ENCODE measurements around the gene MANEAL. TPM values are rescaled to one million over a fixed set of nuclear protein-coding genes. Genes with fewer than 3 reads are reported as not detected.

Gene MANEAL
- total RNA-seq, 5 donors from 2014 or later (not counting 1 experiment from before 2014, with no cell fraction given), result 1.0 to 4.4 (median 2.8) TPM

- ChIA-PET POLR2A (no interaction called here), CTCF (interaction anchor here in 1 of 2 donors (0.6 kb wide), 1 partner anchor 39 kb away, joined by 4 read pairs; no protein-coding TSS in a partner anchor)
- Histone ChIP-seq H3K36me3 (ENCODE audit: control insufficient read depth in 2 of 2, extremely low read depth in 1 of 2, insufficient read depth in 1 of 2, low read length in 1 of 2) (peaks cover 17 to 46% of the 10 kb centered on the region in 2 donors), H3K27me3 (replicated peaks in 1 of 2; ENCODE audit: control insufficient read depth in 2 of 2, extremely low read depth in 1 of 2, insufficient read depth in 2 of 2, low read length in 1 of 2) (no peaks in the 10 kb centered on the region), H3K4me3 (ENCODE audit: control insufficient read depth in 1 of 2, extremely low read depth in 1 of 2, low read length in 1 of 2) (no peak overlapping the region), H3K4me1 (ENCODE audit: control insufficient read depth in 1 of 2, extremely low read depth in 1 of 2, insufficient read depth in 2 of 2, low read length in 2 of 2) (no peaks in the 10 kb centered on the region), H3K27ac (ENCODE audit: low read length) (no peak overlapping the region), H3K9me3 (no peaks in the 10 kb centered on the region)
- Mint-ChIP-seq H3K36me3 (peaks cover 40% of the 10 kb centered on the region), H3K9me3 (no peaks in the 10 kb centered on the region), H3K27me3 (no peaks in the 10 kb centered on the region), H3K4me1 (peaks cover 0 to 10% (median 5%) of the 10 kb centered on the region in 3 donors), H3K4me3 (no peak overlapping the region), H3K27ac (peak overlapping the region in 1 of 2 donors; percentile 16)
- WGBS (ENCODE audit: insufficient coverage), result 81% methylated on average over 2 of the region's 9 CpGs
- peak in 4 of 35 experiments; percentile 12 to 26 (median 16) for DNase-seq
- ATAC-seq (replicated peaks in 1 of 4), result no peak
Measured at GRCh38 chr1:37822906-37823815, 29.5 kb downstream of the MANEAL start.

GRCh38 chr1:37824001-37824400 is 30.4 kb downstream of the MANEAL start:
- ATAC-seq (replicated peaks in 1 of 4), result no peak
- Histone ChIP-seq H3K4me1 (ENCODE audit: control insufficient read depth in 1 of 2, extremely low read depth in 1 of 2, insufficient read depth in 2 of 2, low read length in 2 of 2) (no peaks in the 10 kb centered on the region), H3K9me3 (no peaks in the 10 kb centered on the region), H3K36me3 (ENCODE audit: control insufficient read depth in 2 of 2, extremely low read depth in 1 of 2, insufficient read depth in 1 of 2, low read length in 1 of 2) (peaks cover 14 to 53% of the 10 kb centered on the region in 2 donors), H3K4me3 (ENCODE audit: control insufficient read depth in 1 of 2, extremely low read depth in 1 of 2, low read length in 1 of 2) (no peak overlapping the region), H3K27ac (ENCODE audit: low read length) (no peak overlapping the region), H3K27me3 (replicated peaks in 1 of 2; ENCODE audit: control insufficient read depth in 2 of 2, extremely low read depth in 1 of 2, insufficient read depth in 2 of 2, low read length in 1 of 2) (no peaks in the 10 kb centered on the region)
- no peak for DNase-seq
- Mint-ChIP-seq H3K4me3 (no peak overlapping the region), H3K27me3 (no peaks in the 10 kb centered on the region), H3K4me1 (peaks cover 0 to 10% (median 5%) of the 10 kb centered on the region in 3 donors), H3K36me3 (peaks cover 43% of the 10 kb centered on the region), H3K27ac (no peak overlapping the region), H3K9me3 (no peaks in the 10 kb centered on the region)
- ChIA-PET POLR2A (no interaction called here), CTCF (no interaction called here)
- no CpG with 5 or more reads among the region's 2 CpGs for WGBS (ENCODE audit: insufficient coverage)

- Histone ChIP-seq H3K4me3 (ENCODE audit: control insufficient read depth in 1 of 2, extremely low read depth in 1 of 2, low read length in 1 of 2) (no peak overlapping the region), H3K27me3 (replicated peaks in 1 of 2; ENCODE audit: control insufficient read depth in 2 of 2, extremely low read depth in 1 of 2, insufficient read depth in 2 of 2, low read length in 1 of 2) (no peaks in the 10 kb centered on the region), H3K9me3 (no peaks in the 10 kb centered on the region), H3K27ac (ENCODE audit: low read length) (no peak overlapping the region), H3K36me3 (ENCODE audit: control insufficient read depth in 2 of 2, extremely low read depth in 1 of 2, insufficient read depth in 1 of 2, low read length in 1 of 2) (peaks cover 12 to 49% of the 10 kb centered on the region in 2 donors), H3K4me1 (ENCODE audit: control insufficient read depth in 1 of 2, extremely low read depth in 1 of 2, insufficient read depth in 2 of 2, low read length in 2 of 2) (no peaks in the 10 kb centered on the region)
- no peak for ATAC-seq (replicated peaks in 1 of 4)
- CTCF ChIA-PET, result no interaction called here
- Mint-ChIP-seq H3K4me1 (peaks cover 0 to 10% (median 5%) of the 10 kb centered on the region in 3 donors), H3K27ac (peak overlapping the region in 1 of 2 donors; percentile 19), H3K9me3 (no peaks in the 10 kb centered on the region), H3K4me3 (no peak overlapping the region), H3K27me3 (no peaks in the 10 kb centered on the region), H3K36me3 (peaks cover 44% of the 10 kb centered on the region)
- WGBS (ENCODE audit: insufficient coverage), result no CpG with 5 or more reads among the region's 2 CpGs
- POLR2A ChIA-PET, result no interaction called here
- DNase-seq, result no peak
Measured at GRCh38 chr1:37825506-37825905, 31.9 kb downstream of the MANEAL start.

GRCh38 chr1:37828410-37829074 is 34.9 kb downstream of the MANEAL start:
- no peak overlapping the region for H3K27ac Mint-ChIP-seq
- no peaks in the 10 kb centered on the region for H3K9me3 ChIP-seq
- H3K27me3 ChIP-seq (replicated peaks in 1 of 2; ENCODE audit: control insufficient read depth in 2 of 2, extremely low read depth in 1 of 2, insufficient read depth in 2 of 2, low read length in 1 of 2), result no peaks in the 10 kb centered on the region
- CTCF ChIA-PET, result no interaction called here
- H3K9me3 Mint-ChIP-seq, result no peaks in the 10 kb centered on the region
- H3K27me3 Mint-ChIP-seq, result no peaks in the 10 kb centered on the region
- WGBS (ENCODE audit: insufficient coverage), result 90% methylated on average over 1 of the region's 12 CpGs
- POLR2A ChIA-PET, result interaction anchor here in 1 of 2 donors (0.6 kb wide), 1 partner anchor 22 kb away, joined by 3 read pairs; no protein-coding TSS in a partner anchor
- H3K4me1 Mint-ChIP-seq, result peaks cover 0 to 7% (median 5%) of the 10 kb centered on the region in 3 donors
- H3K36me3 ChIP-seq (ENCODE audit: control insufficient read depth in 2 of 2, extremely low read depth in 1 of 2, insufficient read depth in 1 of 2, low read length in 1 of 2), result peaks cover 3 to 52% of the 10 kb centered on the region in 2 donors
- H3K4me1 ChIP-seq (ENCODE audit: control insufficient read depth in 1 of 2, extremely low read depth in 1 of 2, insufficient read depth in 2 of 2, low read length in 2 of 2), result no peaks in the 10 kb centered on the region
- H3K27ac ChIP-seq (ENCODE audit: low read length), result no peak overlapping the region
- H3K4me3 Mint-ChIP-seq, result no peak overlapping the region
- ATAC-seq (replicated peaks in 1 of 4) (no peak), DNase-seq (no peak)
- H3K4me3 ChIP-seq (ENCODE audit: control insufficient read depth in 1 of 2, extremely low read depth in 1 of 2, low read length in 1 of 2), result no peak overlapping the region
- H3K36me3 Mint-ChIP-seq, result peaks cover 41% of the 10 kb centered on the region

GRCh38 chr1:37831109-37831508 is 37.5 kb downstream of the MANEAL start:
- POLR2A ChIA-PET, result no interaction called here
- H3K27me3 Mint-ChIP-seq, result no peaks in the 10 kb centered on the region
- H3K4me1 Mint-ChIP-seq, result no peaks in the 10 kb centered on the region
- WGBS (ENCODE audit: insufficient coverage), result 100% methylated on average over 2 of the region's 4 CpGs
- Histone ChIP-seq H3K36me3 (ENCODE audit: control insufficient read depth in 2 of 2, extremely low read depth in 1 of 2, insufficient read depth in 1 of 2, low read length in 1 of 2) (peaks cover 6 to 66% of the 10 kb centered on the region in 2 donors), H3K27me3 (replicated peaks in 1 of 2; ENCODE audit: control insufficient read depth in 2 of 2, extremely low read depth in 1 of 2, insufficient read depth in 2 of 2, low read length in 1 of 2) (no peaks in the 10 kb centered on the region), H3K27ac (ENCODE audit: low read length) (no peak overlapping the region), H3K4me1 (ENCODE audit: control insufficient read depth in 1 of 2, extremely low read depth in 1 of 2, insufficient read depth in 2 of 2, low read length in 2 of 2) (no peaks in the 10 kb centered on the region), H3K4me3 (ENCODE audit: control insufficient read depth in 1 of 2, extremely low read depth in 1 of 2, low read length in 1 of 2) (no peak overlapping the region), H3K9me3 (no peaks in the 10 kb centered on the region)
- H3K36me3 Mint-ChIP-seq, result peaks cover 52% of the 10 kb centered on the region
- no peak for DNase-seq
- CTCF ChIA-PET, result no interaction called here
- no peak overlapping the region for H3K4me3 Mint-ChIP-seq
- H3K9me3 Mint-ChIP-seq, result no peaks in the 10 kb centered on the region
- H3K27ac Mint-ChIP-seq, result no peak overlapping the region
- no peak for ATAC-seq (replicated peaks in 1 of 4)

GRCh38 chr1:37831809-37832208 is 38.2 kb downstream of the MANEAL start:
- DNase-seq (no peak), ATAC-seq (replicated peaks in 1 of 4) (no peak)
- H3K36me3 ChIP-seq (ENCODE audit: control insufficient read depth in 2 of 2, extremely low read depth in 1 of 2, insufficient read depth in 1 of 2, low read length in 1 of 2), result peaks cover 6 to 65% of the 10 kb centered on the region in 2 donors
- Mint-ChIP-seq H3K27me3 (no peaks in the 10 kb centered on the region), H3K9me3 (no peaks in the 10 kb centered on the region), H3K4me3 (no peak overlapping the region), H3K36me3 (peaks cover 57% of the 10 kb centered on the region), H3K4me1 (no peaks in the 10 kb centered on the region), H3K27ac (no peak overlapping the region)
- no peaks in the 10 kb centered on the region for H3K27me3 ChIP-seq (replicated peaks in 1 of 2; ENCODE audit: control insufficient read depth in 2 of 2, extremely low read depth in 1 of 2, insufficient read depth in 2 of 2, low read length in 1 of 2)
- H3K4me1 ChIP-seq (ENCODE audit: control insufficient read depth in 1 of 2, extremely low read depth in 1 of 2, insufficient read depth in 2 of 2, low read length in 2 of 2), result no peaks in the 10 kb centered on the region
- H3K4me3 ChIP-seq (ENCODE audit: control insufficient read depth in 1 of 2, extremely low read depth in 1 of 2, low read length in 1 of 2), result no peak overlapping the region
- ChIA-PET POLR2A (no interaction called here), CTCF (interaction anchor here in 1 of 2 donors (0.6 kb wide), 1 partner anchor 170 kb away, joined by 4 read pairs; no protein-coding TSS in a partner anchor)
- H3K9me3 ChIP-seq, result no peaks in the 10 kb centered on the region
- WGBS (ENCODE audit: insufficient coverage), result 100% methylated on average over 1 of the region's 2 CpGs
- no peak overlapping the region for H3K27ac ChIP-seq (ENCODE audit: low read length)
